GM18909 (cell line): ENCODE data around the gene GRID1.

ENCODE experiments used
- ATAC-seq: cut with Tn5 transposase; IDR thresholded peaks from one replicate; pipeline ENCODE4 v1.9.1; 2021; ENCODE audit warnings: mild to moderate bottlenecking; ENCODE audit not compliant: unreplicated experiment, poor library complexity

Gene GRID1

DNA sequence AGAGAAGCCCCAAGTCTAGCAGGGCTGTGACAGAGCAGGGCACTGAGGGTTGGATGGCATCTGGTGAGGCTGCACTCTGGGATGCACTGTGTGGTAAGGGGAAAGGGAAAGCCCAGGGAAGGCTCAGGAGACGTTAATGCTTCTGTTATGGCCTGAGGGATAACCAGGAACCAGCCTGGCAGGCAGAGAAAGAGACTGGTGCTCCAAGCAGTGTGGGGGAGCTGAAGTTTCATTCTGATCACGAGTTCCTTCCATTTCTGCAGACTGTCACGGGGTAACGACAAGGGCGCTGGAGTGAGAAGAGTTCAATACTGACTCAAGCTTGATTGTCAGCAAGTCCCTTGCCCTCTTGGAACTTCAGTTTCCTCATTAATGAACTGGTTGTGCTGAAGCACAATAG, 730.9 kb downstream of the GRID1 start:
- ATAC-seq = no peak

DNA sequence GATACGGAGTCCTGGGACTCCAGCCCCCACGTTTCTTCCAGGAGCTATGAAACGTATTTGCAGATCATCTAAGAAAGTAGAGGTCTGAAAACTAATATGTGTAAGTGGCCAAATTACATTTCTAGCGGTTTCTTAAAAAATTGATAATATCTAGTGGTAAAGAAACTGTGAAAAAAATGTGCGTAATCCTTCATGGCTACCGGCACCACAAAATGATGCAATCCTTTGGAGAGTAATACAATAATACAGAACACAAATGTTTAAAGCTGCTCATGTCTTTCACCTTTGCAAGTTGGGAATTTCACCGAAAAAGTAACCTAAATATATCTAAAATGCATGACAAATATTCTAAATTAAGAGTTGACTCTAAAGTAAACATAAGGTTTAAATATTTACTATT, 742.1 kb downstream of the GRID1 start:
- ATAC-seq = no peak

DNA sequence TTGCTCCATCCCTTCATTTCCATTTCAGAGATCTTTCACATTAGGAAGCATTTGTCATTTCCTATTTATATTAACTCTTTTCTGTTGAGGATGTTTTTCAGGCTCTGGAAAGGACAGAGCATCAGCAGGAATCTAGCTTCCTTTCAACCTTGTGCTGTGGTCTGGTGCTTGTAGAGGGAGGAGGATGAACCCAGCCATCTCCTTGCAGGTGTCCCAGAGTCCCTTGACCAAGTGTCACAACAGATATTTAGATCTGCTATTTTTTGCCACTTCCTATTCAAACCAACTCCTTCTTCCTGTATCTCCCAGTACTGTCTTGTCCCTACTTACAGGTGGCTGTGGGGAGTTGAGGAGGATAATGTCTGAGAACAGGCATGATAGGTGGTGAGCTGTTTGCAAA, 742.8 kb downstream of the GRID1 start:
- ATAC-seq = no peak

DNA sequence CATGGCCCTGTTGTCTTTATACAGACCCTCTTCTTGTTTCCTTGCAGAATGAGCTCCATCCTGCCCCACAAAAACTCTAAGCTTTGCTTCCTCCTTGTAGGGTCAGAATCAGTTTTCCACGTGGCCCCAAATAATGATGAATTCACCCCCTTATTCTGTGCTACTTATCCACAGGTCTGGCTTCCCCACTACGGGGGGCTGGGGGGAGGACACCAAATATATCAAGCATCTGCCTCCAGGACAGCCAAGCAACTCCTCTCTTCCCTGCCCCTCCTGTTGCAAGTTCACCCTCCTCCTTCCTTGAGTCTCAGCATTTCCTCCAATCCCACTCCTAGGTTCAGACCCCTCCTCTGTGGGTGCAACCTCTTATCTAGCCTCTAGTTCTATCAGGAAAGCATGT, 743.3 kb downstream of the GRID1 start:
- no peak for ATAC-seq

DNA sequence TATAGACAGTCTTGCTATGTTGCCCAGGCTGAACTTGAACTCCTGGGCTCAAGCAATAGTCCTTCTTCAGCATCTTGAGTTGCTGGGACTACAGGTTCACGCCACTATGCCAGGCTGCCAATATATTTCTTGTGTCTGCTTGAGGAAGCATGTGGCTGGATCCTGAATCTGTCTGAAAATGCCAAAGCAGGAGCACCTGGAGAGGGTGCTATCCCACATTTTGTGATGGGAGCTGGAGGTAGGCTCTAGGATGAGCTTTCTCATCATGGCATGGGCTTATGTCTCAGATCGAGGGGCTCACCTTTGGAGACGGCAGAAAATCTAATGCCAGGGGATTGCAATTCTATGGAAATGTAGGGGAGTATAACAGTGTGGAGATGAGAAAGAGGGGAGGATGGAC, 744.2 kb downstream of the GRID1 start:
- no peak for ATAC-seq

DNA sequence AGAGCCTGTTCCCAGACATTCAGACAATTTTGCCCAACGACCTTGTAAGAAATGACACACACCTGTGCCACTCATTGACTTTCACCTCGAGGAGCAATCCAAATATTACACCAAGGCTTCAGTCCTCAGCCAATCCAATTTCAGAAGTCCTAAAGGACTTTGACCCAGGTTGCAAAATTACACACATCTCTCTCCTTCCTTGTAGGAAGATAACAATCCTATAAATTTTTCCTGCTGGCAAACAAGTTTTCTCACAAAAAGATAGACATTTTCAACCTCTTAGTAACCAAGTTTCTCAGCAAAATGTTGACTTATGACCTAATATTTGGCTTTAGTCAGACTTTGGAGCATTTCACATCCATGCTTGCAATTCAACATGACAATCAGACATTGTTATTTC, 745.0 kb downstream of the GRID1 start:
- ATAC-seq = no peak

DNA sequence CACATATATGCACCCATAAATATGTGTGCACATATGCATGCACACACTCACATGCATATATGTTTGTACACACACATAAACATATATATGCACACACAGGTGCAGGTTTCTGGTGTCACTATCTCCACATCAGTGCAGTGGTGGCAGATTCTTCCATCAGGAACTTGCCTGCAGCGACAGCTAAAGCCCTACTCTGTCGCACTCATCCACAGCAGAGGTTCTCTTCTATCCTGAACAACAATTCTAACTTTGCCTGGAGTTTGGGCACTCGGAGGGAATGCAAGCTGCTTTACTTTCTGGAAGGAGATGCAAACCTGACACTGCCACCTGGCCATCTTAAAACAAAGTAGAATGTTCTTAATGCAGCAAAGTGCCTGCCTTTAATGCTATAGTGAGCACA, 745.8 kb downstream of the GRID1 start:
- no peak for ATAC-seq

DNA sequence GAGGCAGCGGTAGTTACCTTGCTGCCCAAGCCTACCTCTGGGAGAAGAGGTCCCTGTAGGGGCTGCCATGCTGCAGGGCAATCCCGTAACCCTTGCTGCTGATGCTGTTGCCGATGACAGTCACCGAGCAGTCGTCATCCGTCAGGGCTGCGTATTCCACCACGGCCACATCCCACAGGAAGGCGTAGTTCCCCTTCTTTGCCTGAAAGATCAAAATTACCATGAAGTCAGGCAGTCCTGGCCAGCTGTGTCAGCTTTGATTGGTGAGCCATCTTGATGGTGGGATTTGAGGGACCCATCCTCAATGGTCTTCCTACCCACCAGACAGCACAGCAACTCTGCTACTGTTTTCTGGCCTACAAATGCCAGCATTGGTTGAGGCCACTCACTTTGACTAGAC, 746.8 kb downstream of the GRID1 start:
- no peak for ATAC-seq

DNA sequence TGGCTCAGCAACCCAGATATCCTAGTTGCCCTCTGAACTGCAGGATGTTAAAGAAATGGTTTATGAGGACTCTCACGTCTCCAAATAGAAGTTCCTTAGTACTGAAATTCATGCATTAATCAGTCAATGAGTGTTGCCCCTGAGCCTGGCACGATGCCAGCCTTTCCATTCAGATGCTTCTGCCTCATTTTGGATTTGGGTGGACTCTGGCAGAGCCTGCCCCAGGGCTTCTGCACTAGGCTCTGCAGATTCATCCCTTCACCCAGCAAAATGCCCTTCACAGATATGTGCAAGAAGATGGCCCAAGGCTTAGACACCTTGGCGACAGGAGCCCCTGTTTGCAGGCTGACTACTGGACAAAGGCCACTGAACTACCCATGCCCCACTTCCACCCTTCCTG, 747.8 kb downstream of the GRID1 start:
- no peak for ATAC-seq

DNA sequence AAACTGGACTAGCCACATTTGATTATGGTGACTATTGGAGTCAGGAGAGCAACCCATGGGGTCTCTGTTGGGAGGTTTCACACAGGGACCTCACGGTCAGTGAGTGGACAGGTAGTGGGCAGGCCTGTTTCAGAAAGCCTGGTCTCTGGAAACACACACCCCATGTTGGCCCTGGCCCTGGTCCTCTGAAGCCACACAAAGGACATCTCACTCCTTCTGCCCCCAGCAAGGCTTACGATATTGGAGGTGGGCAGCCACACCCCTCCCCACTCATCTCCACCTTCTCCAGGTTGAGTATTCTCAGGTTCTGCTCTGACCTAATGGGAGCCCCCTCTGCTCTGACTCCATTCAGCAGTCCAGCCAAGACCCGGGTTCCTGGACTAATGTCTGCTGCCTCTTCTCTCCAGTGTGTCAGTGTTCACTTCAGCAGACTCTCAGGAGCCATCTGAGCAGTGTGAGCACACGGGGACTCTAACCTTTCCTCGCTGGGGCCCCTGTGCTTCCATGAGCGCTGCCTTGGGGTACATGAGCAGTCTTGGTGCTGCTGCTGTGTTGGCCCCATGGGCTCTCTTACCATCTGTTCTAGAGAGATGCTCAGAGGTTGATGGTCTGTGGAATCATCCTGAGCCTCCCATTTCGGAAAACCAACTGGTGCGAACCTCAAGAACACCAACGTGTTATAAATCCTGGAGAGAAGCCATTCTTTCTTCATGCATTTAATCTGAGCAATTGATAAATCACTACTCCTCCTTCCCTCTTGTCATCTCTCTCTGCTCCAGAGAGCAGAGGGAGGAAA, 748.6 kb downstream of the GRID1 start:
- no peak for ATAC-seq

DNA sequence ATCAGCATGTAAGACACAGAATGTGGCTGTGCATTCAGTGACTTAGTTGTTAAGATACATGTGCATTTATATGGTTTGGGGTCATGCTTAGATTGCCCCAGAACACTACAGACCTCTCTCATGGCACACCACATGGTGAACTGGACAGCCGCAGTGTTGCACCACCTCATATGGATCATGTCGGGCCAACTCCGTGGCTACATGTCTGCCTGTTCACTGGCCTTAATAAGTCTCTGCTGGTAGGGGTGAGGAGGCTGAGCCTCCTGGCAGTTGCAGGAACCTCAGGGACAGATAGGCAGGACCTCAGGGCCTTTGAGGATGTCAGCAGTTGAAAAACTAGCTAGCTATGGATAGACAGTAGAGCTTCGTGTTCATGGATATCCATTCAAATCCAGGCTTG, 751.0 kb downstream of the GRID1 start:
- ATAC-seq = no peak

DNA sequence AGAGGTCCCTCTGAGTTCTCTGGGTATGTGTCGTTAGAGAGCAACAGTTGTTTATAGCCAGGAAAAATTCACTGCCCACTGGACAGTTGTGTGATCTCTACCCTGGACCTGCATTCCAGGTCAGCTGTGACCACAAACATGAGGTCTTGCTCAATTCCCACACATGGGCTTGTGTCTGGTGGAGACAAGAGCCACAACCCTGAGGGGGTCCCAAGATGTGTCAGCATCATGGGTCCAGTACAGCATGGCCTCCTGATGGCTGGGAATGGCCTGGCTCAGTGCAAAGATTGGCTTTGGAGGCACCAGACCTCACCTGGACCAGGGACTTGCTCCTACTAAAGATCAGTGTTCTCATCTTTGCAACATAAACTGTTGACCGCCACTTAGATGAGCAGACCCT, 751.6 kb downstream of the GRID1 start:
- no peak for ATAC-seq

DNA sequence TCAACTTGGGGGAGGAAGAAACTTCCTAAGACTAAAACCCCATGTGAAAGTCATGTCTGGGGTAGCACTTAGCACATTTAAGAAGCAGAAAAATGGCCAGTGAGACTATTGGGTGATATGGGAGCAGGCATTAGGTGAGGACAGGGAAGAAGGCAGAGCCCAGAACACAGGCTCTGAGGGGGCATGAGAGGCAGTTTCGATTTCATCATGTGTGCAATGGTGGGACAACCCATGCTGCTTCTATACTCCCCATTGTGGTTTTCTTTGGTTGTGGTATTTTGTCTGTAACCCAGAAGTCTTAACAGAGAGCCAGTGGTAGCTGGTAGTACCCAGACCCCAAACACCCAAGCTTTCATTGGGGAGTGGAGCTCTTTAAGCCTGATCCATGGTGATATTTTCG, 752.0 kb downstream of the GRID1 start:
- ATAC-seq = no peak

DNA sequence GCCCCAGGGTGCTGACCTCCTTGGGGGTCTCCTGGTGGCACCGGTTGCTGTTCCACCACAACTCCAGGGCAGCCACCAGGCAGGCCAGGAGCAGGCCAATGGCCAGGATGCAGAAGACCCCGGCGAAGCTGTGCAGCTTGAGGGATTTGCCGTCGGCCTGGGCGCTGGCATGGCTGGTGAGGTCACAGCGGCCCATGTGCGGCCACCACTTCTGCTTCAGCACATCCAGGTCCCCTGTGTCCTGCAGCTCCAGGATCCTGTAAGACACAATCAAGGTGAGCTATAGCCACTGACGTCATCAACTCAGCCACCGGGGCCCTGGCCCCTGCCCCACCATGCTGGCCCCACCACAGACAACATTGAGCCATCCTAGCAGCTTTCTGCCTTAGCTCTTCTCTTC, 753.2 kb downstream of the GRID1 start:
- no peak for ATAC-seq

DNA sequence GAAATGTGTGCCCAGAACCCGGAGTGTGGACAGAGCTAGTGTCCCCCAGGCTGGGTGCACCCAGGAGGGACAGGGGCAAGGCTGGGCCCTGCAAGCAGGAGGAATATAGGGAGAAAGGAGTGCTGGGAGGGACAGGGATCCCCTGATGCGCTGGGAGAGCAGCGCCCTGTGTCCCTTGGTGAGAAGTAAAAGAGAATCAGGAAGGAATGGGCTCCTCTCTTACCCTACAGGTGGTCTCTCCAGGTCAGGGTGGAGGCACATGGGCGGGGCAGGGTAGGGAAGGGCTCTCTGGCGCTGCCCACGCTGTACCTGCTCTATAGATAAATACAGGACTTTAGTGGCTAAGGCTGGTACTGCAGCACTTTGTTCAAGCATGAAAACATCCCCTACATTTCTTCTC, 753.8 kb downstream of the GRID1 start:
- ATAC-seq = peak; percentile 46

DNA sequence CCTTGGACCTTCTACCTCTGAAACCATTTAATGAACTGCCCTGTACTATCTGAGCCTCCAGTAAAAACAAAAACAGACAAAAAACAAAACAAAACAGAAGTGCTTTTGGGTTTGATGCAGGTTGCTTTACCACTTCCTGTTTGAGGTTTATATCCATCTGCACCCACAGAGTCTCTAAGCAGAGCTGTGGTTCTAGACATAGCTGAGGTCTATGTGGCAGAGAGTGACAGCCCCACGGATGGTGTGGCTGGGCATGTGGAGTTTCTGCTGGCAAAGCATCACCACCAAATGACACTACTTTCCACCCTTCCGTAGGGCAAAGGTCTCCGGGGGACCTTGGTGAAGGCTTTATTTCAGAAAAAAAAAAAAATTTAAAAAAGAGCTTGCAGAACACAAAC, 754.2 kb downstream of the GRID1 start:
- peak; percentile 90 for ATAC-seq

DNA sequence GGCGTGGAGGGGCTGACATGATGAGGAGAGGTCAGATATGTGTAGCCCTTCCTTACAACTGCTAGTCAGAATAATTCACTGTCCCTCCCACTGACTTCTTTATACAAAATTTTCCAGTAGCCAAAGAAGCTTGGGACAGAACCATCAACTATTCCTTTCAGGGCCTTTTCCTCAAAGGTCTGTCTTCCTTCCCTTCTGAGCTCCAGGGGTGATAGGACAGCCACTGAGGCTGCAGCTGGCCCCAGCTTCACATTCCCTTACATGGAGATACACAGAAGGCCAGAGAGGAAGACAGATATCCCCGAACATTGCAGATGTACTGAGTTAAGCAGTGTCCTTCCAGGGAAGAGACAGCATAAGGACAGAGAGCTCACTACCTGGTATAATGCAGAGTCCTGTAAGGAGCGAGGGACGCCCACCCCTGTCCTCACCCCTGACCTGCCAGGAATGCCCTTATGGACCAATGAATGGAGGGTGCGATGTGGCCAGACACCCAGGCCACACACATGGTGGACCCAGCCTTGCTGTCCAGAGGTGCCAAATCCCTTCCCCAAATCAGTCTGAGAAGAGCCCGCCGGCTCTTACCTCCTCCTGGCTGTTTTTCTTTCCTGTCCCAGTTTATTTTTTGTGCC, 754.7 kb downstream of the GRID1 start:
- ATAC-seq = no peak

DNA sequence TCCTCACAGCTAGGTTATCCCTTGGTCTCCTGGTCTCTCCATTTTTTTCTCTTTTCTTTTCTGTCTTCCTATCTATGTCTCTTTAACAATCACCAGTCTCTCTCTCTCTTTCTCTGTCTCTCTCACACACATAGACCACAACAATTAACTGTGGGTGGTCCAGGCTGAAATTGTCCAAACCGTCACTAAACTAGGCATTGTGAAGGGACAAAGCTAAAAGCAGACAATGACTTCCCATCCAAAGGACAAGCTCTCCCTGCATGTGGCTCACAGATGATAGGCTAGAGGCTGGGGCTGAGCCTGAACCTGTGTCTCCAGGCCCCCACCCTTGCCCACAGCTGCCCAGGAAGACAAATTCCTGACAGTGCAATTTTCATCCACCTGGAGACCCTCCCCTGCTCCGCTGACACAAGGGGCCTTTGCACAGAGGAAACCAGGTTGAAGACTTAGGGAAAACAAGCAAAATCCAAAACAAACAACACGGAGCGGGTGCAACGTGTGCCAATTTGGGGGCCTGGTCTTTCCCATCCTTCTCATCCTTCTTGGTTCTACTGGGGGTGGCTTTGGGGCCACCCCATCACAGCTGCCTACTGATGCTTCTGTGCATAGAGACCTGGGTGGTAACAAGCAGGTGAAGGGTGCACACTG, 755.4 kb downstream of the GRID1 start:
- ATAC-seq = no peak

DNA sequence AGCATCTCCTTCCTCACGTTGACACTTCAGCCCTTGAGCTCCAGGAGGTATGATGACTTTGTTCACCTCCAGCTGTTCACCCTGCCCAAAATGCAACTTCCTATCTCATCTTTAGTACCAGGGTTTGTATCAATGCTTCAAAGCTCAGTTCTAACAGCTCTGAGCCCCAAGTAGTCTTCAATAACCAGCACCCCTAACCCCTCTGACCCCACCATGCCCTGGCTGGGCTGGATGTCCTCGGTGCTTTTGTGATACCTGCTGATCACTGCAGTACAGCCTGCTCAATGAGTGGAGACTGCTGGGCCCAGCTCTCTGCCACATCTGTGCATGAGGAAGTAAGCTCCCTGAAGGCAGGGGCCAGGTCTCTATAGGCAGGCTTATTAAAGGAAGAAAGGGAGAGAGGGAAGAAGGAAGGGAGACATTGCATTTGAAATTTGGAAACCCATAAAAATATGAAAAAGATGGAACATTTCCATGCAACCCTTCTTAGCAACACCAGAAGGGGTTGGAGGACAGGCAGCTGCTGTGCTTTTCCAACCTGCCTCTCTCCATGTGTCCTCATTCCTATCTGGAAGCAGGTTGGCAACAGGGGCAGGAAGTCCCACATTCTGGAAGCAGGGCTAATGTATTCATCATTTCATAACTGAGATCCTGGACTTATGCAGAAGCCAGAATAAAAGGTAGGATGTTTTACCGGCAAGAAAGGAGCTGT, 756.1 kb downstream of the GRID1 start:
- no peak for ATAC-seq

DNA sequence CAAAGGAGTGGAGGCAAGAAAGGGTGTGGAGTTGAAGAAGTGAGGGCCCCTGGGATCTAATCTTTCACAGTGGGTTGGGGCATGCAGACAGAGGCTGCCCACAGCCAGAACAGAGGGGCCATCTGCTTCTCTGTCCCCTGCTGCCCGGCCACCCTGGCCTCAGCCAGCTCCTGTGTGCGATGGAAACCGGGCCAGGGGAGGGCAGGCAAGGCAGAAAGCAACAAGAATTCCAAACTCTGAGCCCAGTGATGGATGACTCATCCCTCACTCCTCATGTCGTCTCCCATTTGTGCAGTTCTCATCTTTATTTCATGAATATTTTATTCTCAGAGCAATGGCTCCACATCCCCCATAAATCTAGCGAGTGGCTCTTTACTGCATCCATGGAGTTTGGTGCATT, 757.1 kb downstream of the GRID1 start:
- no peak for ATAC-seq

DNA sequence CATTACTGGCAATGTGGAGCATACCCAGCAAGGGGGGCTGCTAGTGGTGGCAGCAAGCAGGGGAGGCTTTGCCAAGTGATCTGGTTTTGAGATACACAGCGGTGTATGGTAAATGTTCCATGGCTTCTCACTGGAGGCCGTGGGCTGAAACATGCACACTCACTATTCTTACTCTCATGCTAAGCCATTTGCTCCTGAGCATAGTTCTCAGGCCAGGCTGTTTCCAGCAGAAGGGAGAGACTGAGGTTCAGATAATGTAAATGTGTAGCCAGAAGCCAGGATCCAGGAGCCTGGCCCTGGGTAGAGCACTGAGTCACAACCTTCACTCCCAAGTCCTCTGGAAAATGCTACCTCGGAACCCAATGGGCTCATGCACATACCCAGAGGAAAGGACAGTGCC, 757.9 kb downstream of the GRID1 start:
- ATAC-seq = no peak
